Liver (tissue), 9 donors: ENCODE data around the gene CSPG4. TPM values are rescaled to one million over a fixed set of nuclear protein-coding genes. Genes with fewer than 3 reads are reported as not detected.
"Not testable (repeated sequence)": the region's sequence is repeated elsewhere in the genome, so short reads cannot be mapped to it uniquely, and the experiment has no call there.

ENCODE experiments used
- DNase-seq: peaks from one replicate; pipeline ENCODE4 v3.0.0-alpha.2; 2017; ENCODE audit warnings: low spot score
- H3K27ac ChIP-seq, 2 donors: one replicate each; pipeline ENCODE4 v1.7.0; 2013; ENCODE audit warnings: inconsistent platforms in 2 of 2, low read length in 2 of 2, control low read depth in 1 of 2, low read depth in 1 of 2, mild to moderate bottlenecking in 1 of 2
- H3K27me3 ChIP-seq, 4 donors: one replicate each; pipeline versions ENCODE4 v1.6.1 to v1.7.0; 2013; ENCODE audit warnings: low read length in 3 of 4, inconsistent platforms in 1 of 4, mild to moderate bottlenecking in 1 of 4, moderate library complexity in 1 of 4; ENCODE audit not compliant: control insufficient read depth in 4 of 4, insufficient read depth in 4 of 4
- H3K36me3 ChIP-seq, 4 donors: one replicate each; pipeline versions ENCODE4 v1.6.1 to v1.7.0; 2013; ENCODE audit warnings: low read length in 3 of 4, mild to moderate bottlenecking in 3 of 4, low read depth in 1 of 4, moderate library complexity in 1 of 4; ENCODE audit not compliant: control insufficient read depth in 4 of 4, insufficient read depth in 3 of 4
- H3K4me1 ChIP-seq, 4 donors: one replicate each; pipeline versions ENCODE4 v1.6.1 to v1.7.0; 2013; ENCODE audit warnings: low read length in 3 of 4, mild to moderate bottlenecking in 3 of 4, moderate library complexity in 1 of 4; ENCODE audit not compliant: control insufficient read depth in 4 of 4, insufficient read depth in 4 of 4
- H3K4me3 ChIP-seq, 3 donors: one replicate each; pipeline versions ENCODE4 v1.6.1 to v1.7.0; 2013; ENCODE audit warnings: low read length in 3 of 3, control low read depth in 1 of 3, low read depth in 1 of 3, mild to moderate bottlenecking in 1 of 3
- H3K9ac ChIP-seq, 2 donors: one replicate each; pipeline ENCODE4 v1.7.0; 2013; ENCODE audit warnings: low read length in 2 of 2, mild to moderate bottlenecking in 2 of 2, moderate library complexity in 2 of 2, control low read depth in 1 of 2, low read depth in 1 of 2
- H3K9me3 ChIP-seq, 4 donors: one replicate each; pipeline versions ENCODE4 v1.6.1 to v1.7.0; 2013; ENCODE audit warnings: low read length in 3 of 4; ENCODE audit not compliant: control insufficient read depth in 4 of 4
- SP1 ChIP-seq: IDR thresholded peaks from 2 replicates; pipeline ENCODE4 v1.6.1; 2018; ENCODE audit warnings: antibody characterized with exemption, mild to moderate bottlenecking
- WGBS: extraction: QIAGEN DNeasy Blood & Tissue Kit; methylation state at CpG from one replicate; pipeline ENCODE4 v1.1.7; 2013; 5-methylcytosine and 5-hydroxymethylcytosine counted together
- polyA plus RNA-seq, 2 donors: library from polyadenylated mRNA; stranded (reverse) in 1 of 2; unstranded in 1 of 2; fragments of 200-250 nt in 1 of 2; fragments of >200 nt in 1 of 2; fragmentation: Nextera tagmentation in 1 of 2; extraction: Ambion mirVana in 1 of 2; gene quantifications; one replicate each; pipeline versions ENCODE4 v1.2.1 to v1.2.3, GENCODE V29; 2013 to 2015
- total RNA-seq, 2 donors: library from RNA; depleted of rRNA; stranded (reverse); fragments of >200 nt; gene quantifications; one replicate each; pipeline ENCODE4 v1.2.3, GENCODE V29; 2014
- TF ChIP-seq, protein P1 (sequence below): IDR thresholded peaks from 2 replicates; pipeline ENCODE4 v1.6.1; 2016; ENCODE audit warnings: antibody characterized with exemption
- TF ChIP-seq, protein P2 (sequence below): fragments of 150-350 bp; IDR thresholded peaks from 2 replicates; pipeline ENCODE4 v1.5.1; 2017; ENCODE audit warnings: improper control_type of control experiment, low read depth, low read length; ENCODE audit not compliant: missing input control
- donor health status: healthy.
- donor health status: healthy.
- donor health status: healthy.
- donor health status: healthy.
- donor health status: healthy.

CSPG4 gene
- total and polyA plus RNA-seq, 4 donors: 0.07 to 1.5 (median 0.76) TPM

DNA sequence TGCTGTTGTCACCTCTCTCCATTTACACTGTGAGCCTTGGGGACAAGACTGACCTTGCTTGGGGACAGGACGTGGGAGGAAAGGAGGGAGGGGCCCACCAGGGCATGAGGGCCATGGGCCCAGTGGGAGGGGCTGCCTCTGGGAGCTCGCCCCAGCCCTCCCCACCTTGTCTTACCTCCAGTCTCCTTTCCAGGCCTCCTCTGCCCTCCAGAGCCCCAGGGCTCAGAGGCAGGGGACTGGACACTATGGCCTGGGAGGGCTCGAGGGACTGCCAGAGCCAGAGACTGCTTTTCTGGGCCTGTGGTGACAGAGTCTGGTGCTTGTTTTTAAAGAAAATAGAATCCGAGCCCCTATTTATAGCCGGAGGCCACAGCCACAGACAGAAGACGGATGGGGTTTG lies 10.2 kb downstream of the CSPG4 start:
- Histone ChIP-seq H3K36me3 (no peaks in the 10 kb centered on the region), H3K4me1 (no peaks in the 10 kb centered on the region), H3K9me3 (no peaks in the 10 kb centered on the region), H3K9ac (no peak overlapping the region), H3K27ac (no peak overlapping the region), H3K27me3 (no peaks in the 10 kb centered on the region), H3K4me3 (no peak overlapping the region)
- TF ChIP-seq, protein P1, sequence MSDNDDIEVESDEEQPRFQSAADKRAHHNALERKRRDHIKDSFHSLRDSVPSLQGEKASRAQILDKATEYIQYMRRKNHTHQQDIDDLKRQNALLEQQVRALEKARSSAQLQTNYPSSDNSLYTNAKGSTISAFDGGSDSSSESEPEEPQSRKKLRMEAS: no peak
- no peak for TF ChIP-seq SP1
- TF ChIP-seq, protein P2, sequence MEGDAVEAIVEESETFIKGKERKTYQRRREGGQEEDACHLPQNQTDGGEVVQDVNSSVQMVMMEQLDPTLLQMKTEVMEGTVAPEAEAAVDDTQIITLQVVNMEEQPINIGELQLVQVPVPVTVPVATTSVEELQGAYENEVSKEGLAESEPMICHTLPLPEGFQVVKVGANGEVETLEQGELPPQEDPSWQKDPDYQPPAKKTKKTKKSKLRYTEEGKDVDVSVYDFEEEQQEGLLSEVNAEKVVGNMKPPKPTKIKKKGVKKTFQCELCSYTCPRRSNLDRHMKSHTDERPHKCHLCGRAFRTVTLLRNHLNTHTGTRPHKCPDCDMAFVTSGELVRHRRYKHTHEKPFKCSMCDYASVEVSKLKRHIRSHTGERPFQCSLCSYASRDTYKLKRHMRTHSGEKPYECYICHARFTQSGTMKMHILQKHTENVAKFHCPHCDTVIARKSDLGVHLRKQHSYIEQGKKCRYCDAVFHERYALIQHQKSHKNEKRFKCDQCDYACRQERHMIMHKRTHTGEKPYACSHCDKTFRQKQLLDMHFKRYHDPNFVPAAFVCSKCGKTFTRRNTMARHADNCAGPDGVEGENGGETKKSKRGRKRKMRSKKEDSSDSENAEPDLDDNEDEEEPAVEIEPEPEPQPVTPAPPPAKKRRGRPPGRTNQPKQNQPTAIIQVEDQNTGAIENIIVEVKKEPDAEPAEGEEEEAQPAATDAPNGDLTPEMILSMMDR: no peak
- DNase-seq: no peak
- WGBS: 85% methylated on average over 6 of the region's 6 CpGs

DNA sequence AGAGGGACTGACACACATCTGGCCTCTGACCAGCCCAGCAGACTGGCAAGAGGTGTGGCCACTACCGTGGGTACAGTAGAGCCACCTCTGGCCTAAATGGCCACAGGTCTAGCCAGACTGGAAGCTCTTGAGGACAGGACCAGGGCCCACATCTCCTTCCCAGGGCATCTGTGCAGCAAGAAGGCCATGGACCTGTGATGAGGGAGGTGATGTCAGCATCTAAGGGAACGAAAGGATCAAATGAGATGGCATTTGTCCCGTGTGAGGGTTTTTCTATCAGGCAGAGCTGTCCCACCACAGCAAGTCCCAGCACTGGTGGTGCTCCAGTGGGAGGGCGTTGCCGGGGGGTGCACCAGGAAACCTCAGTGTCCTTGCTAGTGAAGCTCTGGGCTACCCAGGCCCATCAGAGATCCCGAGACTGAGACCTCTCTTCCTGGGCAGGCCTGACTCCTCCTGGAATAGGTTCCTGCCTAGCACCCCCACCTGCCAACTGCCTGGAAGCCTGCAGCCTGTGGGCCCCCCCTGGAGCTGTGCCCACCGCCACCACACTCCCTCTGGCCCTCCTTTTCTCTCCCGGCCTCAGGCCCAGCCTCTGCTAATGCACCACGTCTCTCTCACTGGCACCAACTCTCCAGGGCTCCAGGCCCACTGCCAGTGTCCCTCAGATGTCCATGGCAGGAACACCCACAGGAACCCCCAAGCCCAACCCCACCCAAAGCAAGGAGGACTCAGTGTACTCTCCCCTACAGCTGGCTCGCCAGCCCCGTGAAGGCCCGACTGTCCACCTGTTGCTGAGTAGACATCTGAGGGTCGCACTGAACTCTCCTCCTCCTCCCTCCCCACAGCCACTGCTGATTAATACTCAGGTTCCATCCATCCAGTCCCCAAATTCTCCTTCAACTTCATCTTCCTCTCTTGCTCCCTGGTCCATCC lies 11.3 kb downstream of the CSPG4 start:
- not testable (repeated sequence) for H3K27me3 ChIP-seq, H3K36me3 ChIP-seq, H3K4me3 ChIP-seq, H3K4me1 ChIP-seq, H3K27ac ChIP-seq, H3K9ac ChIP-seq, DNase-seq, H3K9me3 ChIP-seq
- 88% methylated on average over 13 of the region's 13 CpGs for WGBS

DNA sequence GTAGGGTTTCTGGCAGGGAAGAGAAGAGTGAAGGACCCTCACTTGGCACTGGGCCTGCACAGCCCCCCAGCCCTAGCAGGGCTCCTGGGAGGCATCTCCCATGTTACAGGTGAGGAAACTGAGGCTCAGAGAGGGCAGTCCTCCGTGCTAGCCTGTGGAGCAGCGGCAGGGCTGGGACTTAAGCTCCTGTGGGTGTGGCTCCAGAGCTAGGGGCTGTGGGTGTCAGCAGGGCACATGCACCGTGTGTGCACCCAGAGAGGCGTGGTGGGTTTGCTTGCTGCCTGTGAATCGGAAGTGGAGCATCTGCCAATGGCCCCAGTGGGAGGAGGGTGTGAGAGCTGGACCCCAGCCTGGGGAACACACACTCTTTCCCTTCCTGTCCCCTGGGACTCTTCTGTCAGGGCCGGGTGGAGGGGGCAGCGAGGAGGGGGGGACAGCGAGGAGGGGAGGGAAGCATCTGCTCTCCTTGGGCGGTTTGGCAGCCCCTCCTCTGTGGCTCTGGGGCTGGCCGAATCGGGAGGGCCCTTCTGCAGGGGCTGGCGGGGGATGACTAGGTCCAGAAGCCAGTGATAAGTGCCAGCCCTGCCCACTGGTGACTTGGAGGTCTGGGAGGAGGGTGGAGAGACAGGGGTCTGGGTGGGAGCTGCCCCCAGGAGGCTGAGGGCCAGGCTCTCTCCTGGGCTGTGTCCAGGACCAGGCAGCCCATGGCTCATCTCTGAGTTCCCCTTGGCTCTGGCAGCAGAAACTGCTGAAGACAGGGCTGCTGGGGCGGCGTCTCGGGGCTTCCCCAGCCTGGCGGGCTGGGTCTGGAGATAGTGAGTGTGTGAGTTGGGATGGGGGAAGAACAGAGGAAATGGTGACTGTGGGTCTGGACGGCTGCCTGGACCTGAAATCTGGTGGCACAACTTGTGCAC lies 12.4 kb downstream of the CSPG4 start:
- not testable (repeated sequence) for H3K4me3 ChIP-seq, DNase-seq, H3K27ac ChIP-seq, H3K36me3 ChIP-seq, H3K4me1 ChIP-seq, H3K27me3 ChIP-seq, H3K9ac ChIP-seq, H3K9me3 ChIP-seq
- WGBS: 56% methylated on average over 16 of the region's 17 CpGs

DNA sequence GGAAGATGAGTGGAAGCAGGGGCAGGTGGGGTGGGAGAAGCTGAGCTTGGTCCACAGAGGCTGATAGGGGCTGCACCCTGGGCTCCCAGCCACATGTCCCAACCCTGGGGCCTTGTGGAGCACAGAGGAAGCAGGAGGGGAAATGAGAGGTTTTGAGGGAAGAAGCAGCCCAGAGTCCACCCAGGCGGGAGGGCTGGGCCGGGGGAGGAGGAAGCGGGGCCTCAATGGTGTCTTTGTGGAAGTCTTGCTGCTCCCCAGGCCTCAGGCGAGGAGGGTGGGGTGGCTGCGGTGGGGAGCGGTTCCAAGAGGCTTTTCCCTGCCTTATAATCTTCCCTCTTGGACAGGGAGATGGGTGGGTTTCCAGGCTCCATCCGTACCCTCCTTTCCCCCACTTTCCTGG lies 13.1 kb downstream of the CSPG4 start:
- H3K4me1 ChIP-seq, H3K4me3 ChIP-seq, H3K9ac ChIP-seq, H3K9me3 ChIP-seq, DNase-seq, H3K36me3 ChIP-seq, H3K27me3 ChIP-seq, H3K27ac ChIP-seq: not testable (repeated sequence)
- 83% methylated on average over 7 of the region's 7 CpGs for WGBS

DNA sequence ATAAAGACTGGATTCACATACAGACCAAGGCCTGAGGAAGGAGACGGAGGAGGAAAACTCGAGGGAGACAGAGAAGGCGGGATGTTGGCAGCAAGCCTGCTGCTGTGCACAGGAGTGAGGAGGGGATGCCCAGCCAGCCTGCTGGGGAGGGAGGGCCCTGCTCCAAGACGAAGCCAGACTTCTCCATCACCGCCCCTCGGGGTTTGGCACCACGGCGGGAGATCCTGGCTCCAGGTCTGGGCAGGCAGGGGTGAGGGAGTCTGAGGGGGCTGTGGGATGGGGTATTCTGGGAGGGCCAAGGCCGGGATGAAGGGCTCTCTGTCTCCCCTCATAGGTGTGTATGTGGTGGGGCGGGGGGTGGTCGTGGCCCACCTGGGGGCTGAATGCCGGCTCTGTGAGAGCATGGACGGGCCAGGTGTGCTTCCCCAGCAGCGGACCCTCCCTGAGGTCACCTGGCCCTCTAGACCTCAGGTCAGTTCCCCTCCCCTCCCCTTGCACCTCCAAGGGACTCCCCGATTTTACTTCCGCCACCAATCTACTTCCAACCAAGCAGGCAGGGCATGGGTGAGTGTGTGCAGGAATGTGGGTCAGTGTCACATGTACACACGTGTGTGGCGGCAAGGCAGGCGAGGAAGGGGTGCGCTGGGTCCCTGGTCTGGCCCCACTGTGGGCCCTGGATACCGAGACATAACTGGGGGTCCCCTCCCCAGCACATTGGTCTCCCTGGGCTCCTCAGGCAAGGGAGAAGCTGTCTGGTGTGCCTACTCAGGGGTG lies 14.5 kb downstream of the CSPG4 start:
- DNase-seq, H3K27me3 ChIP-seq, H3K36me3 ChIP-seq, H3K4me1 ChIP-seq, H3K27ac ChIP-seq, H3K9me3 ChIP-seq, H3K9ac ChIP-seq, H3K4me3 ChIP-seq: not testable (repeated sequence)
- 85% methylated on average over 21 of the region's 21 CpGs for WGBS
